ENCODE measurements around the gene SGF29.

- TF ChIP-seq CTCF (IDR thresholded peaks at IDR 0.05) (no peak), ZFX (IDR thresholded peaks at IDR 0.05; ENCODE audit: borderline replicate concordance) (no peak)
Measured at GRCh38 chr16:28607116-28607623, 53.5 kb downstream of the SGF29 start.
